Measurements from ENCODE around the gene MGLL. TPM values are rescaled to one million over a fixed set of nuclear protein-coding genes. Genes with fewer than 3 reads are reported as not detected.

MGLL gene
- total and polyA plus RNA-seq, 9 of the 15 experiments (the other 6 are each of a cell fraction or from before 2014, with no cell fraction given), result 0.12 to 0.32 (median 0.18) TPM; not detected in 6

DNA sequence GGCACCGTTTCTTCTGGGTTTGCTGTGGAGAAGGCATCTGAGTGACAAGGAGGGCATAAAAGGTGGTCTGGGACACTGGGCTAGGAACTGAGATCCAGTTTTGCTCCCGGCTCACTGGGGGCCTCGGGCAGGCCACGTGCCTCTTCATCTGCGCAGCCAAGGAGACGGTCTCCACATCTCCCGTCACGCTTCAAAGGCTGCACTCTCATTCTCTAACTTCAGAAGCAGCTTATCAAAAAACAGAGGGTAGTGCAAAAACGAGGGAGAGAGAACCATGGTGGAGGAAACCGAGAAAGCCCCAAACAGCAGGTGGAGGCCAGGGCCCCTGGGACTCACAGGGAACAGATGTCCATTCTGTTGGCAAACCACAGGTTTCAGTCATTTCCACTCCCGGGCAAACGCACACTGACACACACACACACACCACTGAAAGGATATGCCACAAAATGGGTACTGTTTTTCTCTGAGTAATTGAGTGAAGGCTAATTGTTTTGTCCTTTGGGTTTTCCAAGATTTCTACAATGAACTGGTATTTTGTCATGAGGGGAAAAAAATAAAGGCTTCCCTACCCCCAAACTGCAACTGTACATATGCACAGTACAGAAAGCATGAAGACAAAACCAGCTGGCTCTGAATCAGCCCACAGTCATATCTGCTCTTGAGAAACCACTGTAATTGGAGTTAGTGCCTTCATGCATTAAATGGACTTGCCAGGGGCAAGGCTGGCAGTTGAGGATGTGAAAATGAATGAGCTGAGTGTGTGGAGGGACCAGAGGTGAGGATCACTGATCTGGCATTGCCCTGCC is 71.9 kb downstream of the MGLL start:
- Histone ChIP-seq H3K27me3 (ENCODE audit: control insufficient read depth in 2 of 2, insufficient read depth in 2 of 2, low read length in 2 of 2) (peaks cover 7 to 72% of the 10 kb centered on the region in 2 experiments), H3K9ac (ENCODE audit: insufficient read depth in 1 of 2, low read depth in 2 of 2, low read length in 2 of 2) (no peak overlapping the region), H3K4me1 (replicated peaks in 1 of 2; ENCODE audit: control insufficient read depth in 2 of 2, insufficient read depth in 2 of 2, low read length in 2 of 2) (no peaks in the 10 kb centered on the region), H4K20me1 (replicated peaks; ENCODE audit: control insufficient read depth, insufficient read depth, low read length) (peaks cover 3% of the 10 kb centered on the region; the same call in 1 of the 2 replicates), H3K79me2 (ENCODE audit: control insufficient read depth, insufficient read depth, low read length) (no peaks in the 10 kb centered on the region), H3K9me1 (ENCODE audit: control insufficient read depth, insufficient read depth, low read length) (no peaks in the 10 kb centered on the region), H3K9me3 (replicated peaks; ENCODE audit: control insufficient read depth, insufficient read depth, low read depth, low read length) (no peaks in the 10 kb centered on the region), H3K4me2 (ENCODE audit: insufficient read depth, low read length) (no peak overlapping the region), H3K36me3 (ENCODE audit: control insufficient read depth, insufficient read depth, low read length) (no peaks in the 10 kb centered on the region), H2AFZ (ENCODE audit: low read depth, low read length) (no peak overlapping the region), H3K27ac (ENCODE audit: extremely low read depth, low read depth, low read length) (no peak overlapping the region), H3K4me3 (no peak overlapping the region)
- BruUV-seq (replicated peaks), result no TSS peak
- DNase-seq (ENCODE audit: extremely low read depth in 1 of 4, low spot score in 3 of 4) (no peak), ATAC-seq (no peak), FAIRE-seq (no peak)
- ChIA-PET CTCF (ENCODE audit: low intra/inter-chr PET ratio) (no interaction called here), POLR2A (interaction anchor here (0.6 kb wide), 1 partner anchor 10 kb away, joined by 5 read pairs; no protein-coding TSS in a partner anchor)
- WGBS (ENCODE audit: insufficient coverage, low coverage, missing lambda C conversion rate), result 2% methylated on average over 12 of the region's 12 CpGs
- intact Hi-C loops (cut with micrococcal nuclease) (no loop called here), in situ Hi-C loops (cut with MboI) (no loop called here)
- no peak for TF ChIP-seq CSDE1 (IDR thresholded peaks at IDR 0.05)
- TF ChIP-seq PCBP1 (IDR thresholded peaks at IDR 0.05; ENCODE audit: low read depth, low read length, poor library complexity, severe bottlenecking), result no peak
- TF ChIP-seq KLF16 (IDR thresholded peaks at IDR 0.05), result no peak
- TF ChIP-seq ASH1L (IDR thresholded peaks at IDR 0.05; ENCODE audit: borderline replicate concordance, low read depth, partially characterized antibody), result no peak
- TF ChIP-seq E2F3 (CRISPR knock-in tag; IDR thresholded peaks at IDR 0.05), result no peak
- TF ChIP-seq ELF1 (tag; IDR thresholded peaks at IDR 0.05), result no peak
- no peak for TF ChIP-seq TARDBP (IDR thresholded peaks at IDR 0.05)
- TF ChIP-seq ZNF707 (CRISPR knock-in tag; conservative IDR thresholded peaks at IDR 0.05), result no peak
- TF ChIP-seq ADNP (tag; IDR thresholded peaks at IDR 0.05), result no peak
- TF ChIP-seq PRDM10 (IDR thresholded peaks at IDR 0.05; ENCODE audit: partially characterized antibody), result no peak
- TF ChIP-seq TSC22D4 (tag; IDR thresholded peaks at IDR 0.05), result no peak
- no peak for TF ChIP-seq DPF2 (IDR thresholded peaks at IDR 0.05)
- no peak for TF ChIP-seq DMBX1 (CRISPR knock-in tag; IDR thresholded peaks at IDR 0.05; ENCODE audit: borderline replicate concordance)
- no peak for TF ChIP-seq ETV6 (IDR thresholded peaks at IDR 0.05; ENCODE audit: borderline replicate concordance in 1 of 2, low read depth in 2 of 2, low read length in 1 of 2)
- no peak for TF ChIP-seq ETV6 (CRISPR knock-in tag; IDR thresholded peaks at IDR 0.05; ENCODE audit: borderline replicate concordance)
- TF ChIP-seq EGR1 (conservative IDR thresholded peaks at IDR 0.05), result no peak
- no peak for TF ChIP-seq MBD1 (CRISPR knock-in tag; IDR thresholded peaks at IDR 0.05)
